PC-3 (cell line): ENCODE measurements around the gene ZNF385B.

ENCODE experiments used
- EZH2 ChIP-seq: fragments of 300-600 bp; sonication (generic); IDR thresholded peaks from one replicate; pipeline ENCODE4 v1.6.1; 2017; ENCODE audit warnings: antibody characterized with exemption, mild to moderate bottlenecking, low read length; ENCODE audit not compliant: unreplicated experiment
- EZH2phosphoT487 ChIP-seq: fragments of 300-600 bp; sonication (generic); IDR thresholded peaks from 2 replicates; pipeline ENCODE4 v1.6.1; 2018; ENCODE audit warnings: mild to moderate bottlenecking, antibody characterized with exemption, low read length, borderline replicate concordance
- TF ChIP-seq, protein P1 (sequence below): fragments of 300-600 bp; sonication (generic); conservative IDR thresholded peaks from 2 replicates; pipeline ENCODE4 v1.5.1; 2017; ENCODE audit warnings: antibody characterized with exemption, low read depth, mild to moderate bottlenecking, low read length

DNA sequence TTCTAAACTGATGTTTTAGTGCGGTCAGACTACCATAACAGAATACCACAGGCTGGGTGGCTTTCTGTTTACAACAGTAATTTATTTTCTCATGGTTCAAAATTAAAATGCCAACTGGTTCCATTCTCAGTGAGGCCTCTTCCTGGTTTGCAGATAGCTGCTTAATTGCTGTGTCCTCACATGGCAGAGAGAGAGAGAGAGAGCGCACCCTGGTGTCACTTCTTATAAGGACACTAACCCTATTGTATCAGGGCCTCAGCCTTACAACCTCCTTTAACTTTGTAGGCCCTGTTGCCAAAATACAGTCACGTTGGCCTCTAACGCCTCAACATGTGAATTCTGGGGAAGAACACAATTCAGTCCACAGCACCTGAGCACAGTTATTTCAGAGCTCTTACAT lies 37.5 kb upstream of the ZNF385B start:
- TF ChIP-seq, protein P1, sequence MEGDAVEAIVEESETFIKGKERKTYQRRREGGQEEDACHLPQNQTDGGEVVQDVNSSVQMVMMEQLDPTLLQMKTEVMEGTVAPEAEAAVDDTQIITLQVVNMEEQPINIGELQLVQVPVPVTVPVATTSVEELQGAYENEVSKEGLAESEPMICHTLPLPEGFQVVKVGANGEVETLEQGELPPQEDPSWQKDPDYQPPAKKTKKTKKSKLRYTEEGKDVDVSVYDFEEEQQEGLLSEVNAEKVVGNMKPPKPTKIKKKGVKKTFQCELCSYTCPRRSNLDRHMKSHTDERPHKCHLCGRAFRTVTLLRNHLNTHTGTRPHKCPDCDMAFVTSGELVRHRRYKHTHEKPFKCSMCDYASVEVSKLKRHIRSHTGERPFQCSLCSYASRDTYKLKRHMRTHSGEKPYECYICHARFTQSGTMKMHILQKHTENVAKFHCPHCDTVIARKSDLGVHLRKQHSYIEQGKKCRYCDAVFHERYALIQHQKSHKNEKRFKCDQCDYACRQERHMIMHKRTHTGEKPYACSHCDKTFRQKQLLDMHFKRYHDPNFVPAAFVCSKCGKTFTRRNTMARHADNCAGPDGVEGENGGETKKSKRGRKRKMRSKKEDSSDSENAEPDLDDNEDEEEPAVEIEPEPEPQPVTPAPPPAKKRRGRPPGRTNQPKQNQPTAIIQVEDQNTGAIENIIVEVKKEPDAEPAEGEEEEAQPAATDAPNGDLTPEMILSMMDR = peak; percentile 78
- TF ChIP-seq EZH2 (no peak), EZH2phosphoT487 (no peak)
